ENCODE measurements around the gene B4GALT6. TPM values are rescaled to one million over a fixed set of nuclear protein-coding genes. Genes with fewer than 3 reads are reported as not detected.

The B4GALT6 gene
- total and polyA plus RNA-seq, 2 of the 8 experiments (the other 6 are each of a cell fraction or from before 2014, with no cell fraction given): 6.3 to 41.5 TPM

DNA sequence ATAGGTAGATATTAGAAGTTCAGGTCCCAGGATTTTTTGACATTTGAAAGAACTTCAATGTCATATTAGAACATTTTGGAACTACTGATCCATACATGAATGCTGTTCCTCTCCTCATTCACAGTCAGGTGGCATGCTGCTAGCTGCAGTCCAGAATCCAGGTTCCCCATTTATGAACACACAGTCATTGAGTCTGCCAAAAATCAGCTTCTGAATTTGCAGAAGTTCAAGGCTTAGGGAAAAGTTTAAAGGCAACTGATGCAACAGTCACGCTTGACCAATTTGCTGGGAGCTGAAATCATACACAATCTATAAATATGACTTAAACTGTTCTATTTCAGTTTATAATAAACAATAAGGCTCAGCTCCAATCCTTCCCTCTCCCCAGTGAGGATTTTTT lies 110.0 kb downstream of the B4GALT6 start:
- no peak overlapping the region for H2BK20ac ChIP-seq (ENCODE audit: low read length)
- DNase-seq (ENCODE audit: low read depth in 1 of 2, low spot score in 2 of 2): no peak
- no peak for FAIRE-seq
- H3K56ac ChIP-seq (replicated peaks; ENCODE audit: insufficient read length, low read depth, low read length): no peak overlapping the region
- H2BK120ac ChIP-seq (replicated peaks; ENCODE audit: low read depth, low read length): no peak overlapping the region
- no peak overlapping the region for H4K91ac ChIP-seq (replicated peaks; ENCODE audit: insufficient read length, low read length)
- no peak overlapping the region for H2BK5ac ChIP-seq (ENCODE audit: low read depth, low read length)
- CTCF ChIA-PET (ENCODE audit: partially characterized antibody): interaction anchor here (0.6 to 2.7 kb wide), 6 partner anchors 10 to 403 kb away, joined by 3 to 11 read pairs (median 4); no protein-coding TSS in a partner anchor
- H3K27ac ChIP-seq (ENCODE audit: low read depth, low read length): no peak overlapping the region
- no peak overlapping the region for H3K4me3 ChIP-seq (ENCODE audit: extremely low read depth in 1 of 4, insufficient read depth in 2 of 4, low read depth in 3 of 4, low read length in 4 of 4)
- POLR2A ChIA-PET (ENCODE audit: partially characterized antibody): no interaction called here
- no peaks in the 10 kb centered on the region for H3K79me1 ChIP-seq (ENCODE audit: low read depth, low read length)
- no peaks in the 10 kb centered on the region for H4K20me1 ChIP-seq (replicated peaks in 1 of 2; ENCODE audit: control insufficient read depth in 1 of 2, insufficient read depth in 2 of 2, low read length in 2 of 2)
- H3K18ac ChIP-seq (ENCODE audit: extremely low read depth, low read length): no peak overlapping the region
- H4K5ac ChIP-seq (ENCODE audit: insufficient read length, low read depth, low read length): no peak overlapping the region
- H3K4me2 ChIP-seq (ENCODE audit: insufficient read depth in 1 of 2, low read depth in 2 of 2, low read length in 2 of 2): no peak overlapping the region
- WGBS, 2 experiments (ENCODE audit: extremely low coverage in 1 of 2, insufficient coverage in 1 of 2, insufficient read length in 1 of 2, insufficient replicate concordance in 2 of 2, low coverage in 1 of 2, low lambda C conversion rate in 2 of 2, missing lambda C conversion rate in 1 of 2): 89% methylated on average over 1 of the region's 1 CpG; no CpG with 5 or more reads in 1 of the 2 experiments
- H3K14ac ChIP-seq (ENCODE audit: insufficient read length): no peak overlapping the region
- H3K9ac ChIP-seq (replicated peaks in 1 of 4; ENCODE audit: extremely low read depth in 1 of 4, low read depth in 3 of 4, low read length in 3 of 4): no peak overlapping the region
- no peak overlapping the region for H4K8ac ChIP-seq (ENCODE audit: extremely low read depth, insufficient read depth, low read length)
- H3K23me2 ChIP-seq (ENCODE audit: low read depth, low read length): no peaks in the 10 kb centered on the region
- no peaks in the 10 kb centered on the region for H3K36me3 ChIP-seq (ENCODE audit: control insufficient read depth in 2 of 4, insufficient read depth in 4 of 4, low read length in 3 of 4)
- H3K27me3 ChIP-seq (replicated peaks in 1 of 4; ENCODE audit: control insufficient read depth in 3 of 4, extremely low read depth in 1 of 4, insufficient read depth in 3 of 4, low read length in 3 of 4): no peaks in the 10 kb centered on the region
- no peak overlapping the region for H3K23ac ChIP-seq (ENCODE audit: insufficient read length)
- H3K4me1 ChIP-seq (replicated peaks in 1 of 4; ENCODE audit: control insufficient read depth in 3 of 4, insufficient read depth in 4 of 4, low read length in 3 of 4): no peaks in the 10 kb centered on the region
- no peak overlapping the region for H2BK12ac ChIP-seq (ENCODE audit: low read depth, low read length)
- H2AFZ ChIP-seq (ENCODE audit: low read length): no peak overlapping the region
- no peak overlapping the region for H2AK5ac ChIP-seq (ENCODE audit: low read depth, low read length)
- H2BK15ac ChIP-seq (ENCODE audit: low read length): no peak overlapping the region
- H3K9me3 ChIP-seq (ENCODE audit: insufficient read depth in 2 of 2, low read depth in 1 of 2, low read length in 1 of 2): no peaks in the 10 kb centered on the region
- H3K4ac ChIP-seq (replicated peaks; ENCODE audit: insufficient read length, low read depth, low read length): no peak overlapping the region
- no peaks in the 10 kb centered on the region for H3K79me2 ChIP-seq (ENCODE audit: control insufficient read depth in 1 of 2, insufficient read depth in 2 of 2, low read length in 2 of 2)
- TF ChIP-seq SP1 (IDR thresholded peaks at IDR 0.05; ENCODE audit: low read depth, low read length): no peak
- no peak for TF ChIP-seq SRF (IDR thresholded peaks at IDR 0.05; ENCODE audit: low read depth, low read length)
- no peak for TF ChIP-seq POLR2AphosphoS5 (IDR thresholded peaks at IDR 0.05; ENCODE audit: low read depth, low read length)
- no peak for TF ChIP-seq SIN3A (conservative IDR thresholded peaks at IDR 0.05 in 1 of 2, IDR thresholded peaks at IDR 0.05 in 1 of 2; ENCODE audit: low read depth in 1 of 2, low read length in 2 of 2)
- TF ChIP-seq CHD2 (IDR thresholded peaks at IDR 0.05; ENCODE audit: low read length): no peak
- no peak for TF ChIP-seq SAP30 (IDR thresholded peaks at IDR 0.05; ENCODE audit: insufficient read depth, insufficient replicate concordance, low read length)

Measured in H1 (cell line).